Gastrocnemius medialis (tissue), 4 donors: ENCODE data around the gene CDC14C. TPM values are rescaled to one million over a fixed set of nuclear protein-coding genes. Genes with fewer than 3 reads are reported as not detected.

Source experiments
- ATAC-seq, 2 donors: fragments of 150-250 bp; one replicate each; pipeline ENCODE4 v1.9.1; 2016
- DNase-seq, 2 donors: peaks; one replicate each; pipeline ENCODE4 v3.0.0-alpha.2; 2019
- H3K27ac ChIP-seq, 4 donors: fragments of 200-600 bp; sonication (generic); 1 replicate in 1 of 4; 2 replicates in 3 of 4; pipeline ENCODE4 v1.5.1; 2016 to 2018; ENCODE audit warnings: mild to moderate bottlenecking in 2 of 4, moderate library complexity in 1 of 4
- H3K27me3 ChIP-seq, 3 donors: fragments of 200-600 bp; sonication (generic) in 2 of 3; 1 replicate in 1 of 3; 2 replicates in 2 of 3; pipeline versions ENCODE4 v1.5.1 to v1.6.0; 2016 to 2019; ENCODE audit warnings: mild to moderate bottlenecking in 1 of 3, moderate library complexity in 1 of 3
- H3K36me3 ChIP-seq, 2 donors: fragments of 200-600 bp; sonication (generic) in 1 of 2; one replicate each; pipeline ENCODE4 v1.5.1; 2017 to 2018
- H3K4me1 ChIP-seq, 2 donors: fragments of 200-600 bp; sonication (generic) in 1 of 2; one replicate each; pipeline ENCODE4 v1.5.1; 2016 to 2017; ENCODE audit warnings: mild to moderate bottlenecking in 2 of 2
- H3K4me3 ChIP-seq, 4 donors: fragments of 200-600 bp; sonication (generic) in 3 of 4; 1 replicate in 1 of 4; 2 replicates in 3 of 4; pipeline ENCODE4 v1.5.1; 2016 to 2019; ENCODE audit warnings: mild to moderate bottlenecking in 2 of 4
- H3K9me3 ChIP-seq, 3 donors: fragments of 200-600 bp; sonication (generic) in 2 of 3; 1 replicate in 1 of 3; 2 replicates in 2 of 3; pipeline ENCODE4 v1.5.1; 2016 to 2019
- POLR2A ChIP-seq, 2 donors: fragments of 450-650 bp; IDR thresholded peaks; one replicate each; pipeline ENCODE4 v1.6.1; 2017; ENCODE audit warnings: antibody characterized with exemption in 2 of 2, mild to moderate bottlenecking in 2 of 2, moderate library complexity in 2 of 2
- in situ Hi-C, 4 donors: fragments of 200-750 bp; cut with MboI; loops; one replicate each; pipeline versions ENCODE4 v1.15.0 to v1.8.0; 2017; ENCODE audit warnings: low sequenced_read_pairs in 4 of 4
- intact Hi-C: fragments of 100-400 bp; cut with DNase I; formaldehyde crosslinking; loops from one replicate; pipeline ENCODE4 v1.15.1; 2023; ENCODE audit warnings: low total_unique reads
- total RNA-seq, 4 donors: library from RNA; depleted of rRNA; stranded (reverse); fragments of >200 nt; gene quantifications; one replicate each; pipeline versions ENCODE4 v1.1.0 to v1.2.3, GENCODE V29; 2016
- TF ChIP-seq, protein P1 (sequence below), 5 experiments: fragments of 450-650 bp in 3 of 5; fragments of 200-600 bp in 2 of 5; sonication (generic) in 2 of 5; IDR thresholded peaks in 4 of 5; conservative IDR thresholded peaks in 1 of 5; 1 replicate in 4 of 5; 2 replicates in 1 of 5; pipeline ENCODE4 v1.5.1; 2016 to 2019; ENCODE audit warnings: antibody characterized with exemption in 5 of 5, mild to moderate bottlenecking in 3 of 5, moderate library complexity in 3 of 5

Gene CDC14C
- total RNA-seq, 4 donors from 2014 or later: not detected

GRCh38 chr7:48931481-48931880 lies 7.1 kb downstream of the CDC14C start:
- ATAC-seq: no peak
- no peak for DNase-seq
- no peak for TF ChIP-seq POLR2A (IDR thresholded peaks at IDR 0.05)
- TF ChIP-seq, protein P1, sequence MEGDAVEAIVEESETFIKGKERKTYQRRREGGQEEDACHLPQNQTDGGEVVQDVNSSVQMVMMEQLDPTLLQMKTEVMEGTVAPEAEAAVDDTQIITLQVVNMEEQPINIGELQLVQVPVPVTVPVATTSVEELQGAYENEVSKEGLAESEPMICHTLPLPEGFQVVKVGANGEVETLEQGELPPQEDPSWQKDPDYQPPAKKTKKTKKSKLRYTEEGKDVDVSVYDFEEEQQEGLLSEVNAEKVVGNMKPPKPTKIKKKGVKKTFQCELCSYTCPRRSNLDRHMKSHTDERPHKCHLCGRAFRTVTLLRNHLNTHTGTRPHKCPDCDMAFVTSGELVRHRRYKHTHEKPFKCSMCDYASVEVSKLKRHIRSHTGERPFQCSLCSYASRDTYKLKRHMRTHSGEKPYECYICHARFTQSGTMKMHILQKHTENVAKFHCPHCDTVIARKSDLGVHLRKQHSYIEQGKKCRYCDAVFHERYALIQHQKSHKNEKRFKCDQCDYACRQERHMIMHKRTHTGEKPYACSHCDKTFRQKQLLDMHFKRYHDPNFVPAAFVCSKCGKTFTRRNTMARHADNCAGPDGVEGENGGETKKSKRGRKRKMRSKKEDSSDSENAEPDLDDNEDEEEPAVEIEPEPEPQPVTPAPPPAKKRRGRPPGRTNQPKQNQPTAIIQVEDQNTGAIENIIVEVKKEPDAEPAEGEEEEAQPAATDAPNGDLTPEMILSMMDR (IDR thresholded peaks at IDR 0.05 in 4 of 5, conservative IDR thresholded peaks at IDR 0.05 in 1 of 5): no peak
- Histone ChIP-seq H3K9me3 (no peaks in the 10 kb centered on the region), H3K4me1 (no peaks in the 10 kb centered on the region), H3K36me3 (no peaks in the 10 kb centered on the region), H3K27ac (no peak overlapping the region), H3K4me3 (no peak overlapping the region), H3K27me3 (no peaks in the 10 kb centered on the region)
- in situ Hi-C loops (no loop called here), intact Hi-C loops (no loop called here)

DNA sequence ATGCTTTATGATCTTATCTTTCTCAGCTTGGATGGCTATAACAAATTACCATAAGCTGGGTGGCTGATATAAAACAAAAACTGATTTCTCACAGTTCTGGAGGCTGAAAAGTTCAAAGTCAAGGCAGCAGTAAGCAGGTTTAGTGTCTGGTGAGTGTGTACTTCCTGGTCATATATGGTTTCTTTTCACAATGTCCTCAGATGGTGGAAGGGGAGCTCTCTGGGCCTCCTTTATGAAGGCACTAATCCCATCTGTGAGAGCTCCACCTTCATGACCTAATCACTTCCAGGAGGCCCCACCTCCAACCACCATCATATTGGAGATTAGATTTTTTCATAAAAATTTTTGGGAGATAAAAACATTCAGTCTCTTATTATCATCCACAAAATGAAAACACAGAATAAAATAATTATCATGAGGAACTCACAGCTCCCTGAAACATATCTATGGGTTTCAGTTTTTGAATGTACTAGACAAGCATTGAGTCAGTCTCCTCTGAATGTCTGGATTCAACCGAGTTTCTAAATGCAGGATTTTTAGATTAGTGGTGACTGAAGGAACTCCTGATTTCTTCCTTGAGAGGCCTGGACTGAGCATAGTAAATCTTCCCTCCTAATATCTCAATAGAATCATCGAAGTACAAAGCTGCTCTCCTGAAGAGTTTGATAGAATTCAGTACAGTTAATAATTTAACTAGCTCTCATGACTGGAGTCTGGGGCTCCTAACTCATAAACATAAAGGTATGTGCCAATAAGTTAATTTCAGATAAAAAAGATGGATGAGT lies 8.0 kb downstream of the CDC14C start:
- Histone ChIP-seq H3K27me3 (no peaks in the 10 kb centered on the region), H3K4me1 (no peaks in the 10 kb centered on the region), H3K4me3 (no peak overlapping the region), H3K9me3 (no peaks in the 10 kb centered on the region), H3K36me3 (no peaks in the 10 kb centered on the region), H3K27ac (no peak overlapping the region)
- intact Hi-C loops (no loop called here), in situ Hi-C loops (no loop called here)
- no peak for TF ChIP-seq POLR2A (IDR thresholded peaks at IDR 0.05)
- TF ChIP-seq, protein P1 (IDR thresholded peaks at IDR 0.05 in 4 of 5, conservative IDR thresholded peaks at IDR 0.05 in 1 of 5): no peak
- ATAC-seq (no peak), DNase-seq (no peak)

- DNase-seq (no peak), ATAC-seq (no peak)
- TF ChIP-seq, protein P1 (IDR thresholded peaks at IDR 0.05 in 4 of 5, conservative IDR thresholded peaks at IDR 0.05 in 1 of 5): no peak
- TF ChIP-seq POLR2A (IDR thresholded peaks at IDR 0.05): no peak
- Histone ChIP-seq H3K27ac (no peak overlapping the region), H3K4me1 (no peaks in the 10 kb centered on the region), H3K4me3 (no peak overlapping the region), H3K9me3 (no peaks in the 10 kb centered on the region), H3K27me3 (no peaks in the 10 kb centered on the region), H3K36me3 (no peaks in the 10 kb centered on the region)
- in situ Hi-C loops: no loop called here
- intact Hi-C loops: no loop called here
These were observed 9.3 kb downstream of the CDC14C start for GRCh38 chr7:48933549-48934085.

GRCh38 chr7:48938539-48939295 lies 14.4 kb downstream of the CDC14C start:
- TF ChIP-seq POLR2A (IDR thresholded peaks at IDR 0.05): no peak
- TF ChIP-seq, protein P1 (IDR thresholded peaks at IDR 0.05 in 4 of 5, conservative IDR thresholded peaks at IDR 0.05 in 1 of 5): no peak
- H3K27me3 ChIP-seq: no peaks in the 10 kb centered on the region
- H3K4me1 ChIP-seq: no peaks in the 10 kb centered on the region
- intact Hi-C loops (no loop called here), in situ Hi-C loops (no loop called here)
- peak; percentile 2 to 16 for DNase-seq
- H3K36me3 ChIP-seq: no peaks in the 10 kb centered on the region
- no peak for ATAC-seq
- H3K4me3 ChIP-seq: no peak overlapping the region
- H3K9me3 ChIP-seq: no peaks in the 10 kb centered on the region
- H3K27ac ChIP-seq: no peak overlapping the region
